Stomach (tissue), 4 donors: ENCODE measurements around the gene MYBPC2.

Experiments used
- CTCF ChIP-seq, 7 experiments: fragments of 450-650 bp in 4 of 7; fragments of 200-600 bp in 3 of 7; sonication (generic) in 3 of 7; IDR thresholded peaks; one replicate each; pipeline ENCODE4 v1.5.1; 2016 to 2019; ENCODE audit warnings: antibody characterized with exemption in 7 of 7, control low read depth in 2 of 7, mild to moderate bottlenecking in 1 of 7
- EP300 ChIP-seq: sonication (generic); formaldehyde crosslinking; IDR thresholded peaks from one replicate; pipeline ENCODE4 v1.6.1; 2017; ENCODE audit warnings: antibody characterized with exemption

GRCh38 chr19:50478901-50479715 is 46.4 kb downstream of the MYBPC2 start:
- TF ChIP-seq CTCF (IDR thresholded peaks at IDR 0.05) (peak in 1 of 7 experiments; percentile 12), EP300 (no peak)
